ENCODE data around the gene CCDC171.

DNA sequence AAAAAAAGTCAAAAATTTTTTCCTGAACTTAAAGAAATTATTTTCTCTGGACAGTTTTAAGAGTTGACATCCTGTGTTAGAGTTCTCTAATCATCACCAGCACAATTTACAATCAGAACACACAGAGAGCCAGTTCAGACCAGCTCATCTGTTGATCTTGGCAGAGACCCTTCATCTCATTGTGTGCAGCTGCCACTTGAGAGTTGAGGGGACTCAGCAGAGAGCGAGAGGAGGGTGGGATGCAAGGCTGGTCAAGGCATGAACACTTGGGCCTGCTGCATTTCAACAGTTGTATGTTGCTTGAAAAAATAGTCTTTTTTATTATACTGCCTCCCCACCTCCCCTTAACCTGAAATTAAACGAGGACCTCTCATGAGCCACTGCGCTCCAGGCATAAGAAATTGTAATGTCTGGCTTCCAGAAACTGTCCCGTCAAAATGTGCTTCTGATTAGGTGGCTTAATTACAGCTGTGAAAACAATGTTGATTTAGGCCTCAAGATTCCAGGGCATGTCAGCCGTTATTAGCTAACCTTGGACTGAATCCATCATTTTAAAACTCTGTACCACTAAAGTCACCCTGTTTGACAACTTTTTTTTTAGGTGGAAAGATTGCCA lies 383.6 kb downstream of the CCDC171 start:
- TF ChIP-seq, protein P1, sequence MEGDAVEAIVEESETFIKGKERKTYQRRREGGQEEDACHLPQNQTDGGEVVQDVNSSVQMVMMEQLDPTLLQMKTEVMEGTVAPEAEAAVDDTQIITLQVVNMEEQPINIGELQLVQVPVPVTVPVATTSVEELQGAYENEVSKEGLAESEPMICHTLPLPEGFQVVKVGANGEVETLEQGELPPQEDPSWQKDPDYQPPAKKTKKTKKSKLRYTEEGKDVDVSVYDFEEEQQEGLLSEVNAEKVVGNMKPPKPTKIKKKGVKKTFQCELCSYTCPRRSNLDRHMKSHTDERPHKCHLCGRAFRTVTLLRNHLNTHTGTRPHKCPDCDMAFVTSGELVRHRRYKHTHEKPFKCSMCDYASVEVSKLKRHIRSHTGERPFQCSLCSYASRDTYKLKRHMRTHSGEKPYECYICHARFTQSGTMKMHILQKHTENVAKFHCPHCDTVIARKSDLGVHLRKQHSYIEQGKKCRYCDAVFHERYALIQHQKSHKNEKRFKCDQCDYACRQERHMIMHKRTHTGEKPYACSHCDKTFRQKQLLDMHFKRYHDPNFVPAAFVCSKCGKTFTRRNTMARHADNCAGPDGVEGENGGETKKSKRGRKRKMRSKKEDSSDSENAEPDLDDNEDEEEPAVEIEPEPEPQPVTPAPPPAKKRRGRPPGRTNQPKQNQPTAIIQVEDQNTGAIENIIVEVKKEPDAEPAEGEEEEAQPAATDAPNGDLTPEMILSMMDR (IDR thresholded peaks at IDR 0.05; ENCODE audit: insufficient read depth, low read length): no peak
- TF ChIP-seq, protein P2, sequence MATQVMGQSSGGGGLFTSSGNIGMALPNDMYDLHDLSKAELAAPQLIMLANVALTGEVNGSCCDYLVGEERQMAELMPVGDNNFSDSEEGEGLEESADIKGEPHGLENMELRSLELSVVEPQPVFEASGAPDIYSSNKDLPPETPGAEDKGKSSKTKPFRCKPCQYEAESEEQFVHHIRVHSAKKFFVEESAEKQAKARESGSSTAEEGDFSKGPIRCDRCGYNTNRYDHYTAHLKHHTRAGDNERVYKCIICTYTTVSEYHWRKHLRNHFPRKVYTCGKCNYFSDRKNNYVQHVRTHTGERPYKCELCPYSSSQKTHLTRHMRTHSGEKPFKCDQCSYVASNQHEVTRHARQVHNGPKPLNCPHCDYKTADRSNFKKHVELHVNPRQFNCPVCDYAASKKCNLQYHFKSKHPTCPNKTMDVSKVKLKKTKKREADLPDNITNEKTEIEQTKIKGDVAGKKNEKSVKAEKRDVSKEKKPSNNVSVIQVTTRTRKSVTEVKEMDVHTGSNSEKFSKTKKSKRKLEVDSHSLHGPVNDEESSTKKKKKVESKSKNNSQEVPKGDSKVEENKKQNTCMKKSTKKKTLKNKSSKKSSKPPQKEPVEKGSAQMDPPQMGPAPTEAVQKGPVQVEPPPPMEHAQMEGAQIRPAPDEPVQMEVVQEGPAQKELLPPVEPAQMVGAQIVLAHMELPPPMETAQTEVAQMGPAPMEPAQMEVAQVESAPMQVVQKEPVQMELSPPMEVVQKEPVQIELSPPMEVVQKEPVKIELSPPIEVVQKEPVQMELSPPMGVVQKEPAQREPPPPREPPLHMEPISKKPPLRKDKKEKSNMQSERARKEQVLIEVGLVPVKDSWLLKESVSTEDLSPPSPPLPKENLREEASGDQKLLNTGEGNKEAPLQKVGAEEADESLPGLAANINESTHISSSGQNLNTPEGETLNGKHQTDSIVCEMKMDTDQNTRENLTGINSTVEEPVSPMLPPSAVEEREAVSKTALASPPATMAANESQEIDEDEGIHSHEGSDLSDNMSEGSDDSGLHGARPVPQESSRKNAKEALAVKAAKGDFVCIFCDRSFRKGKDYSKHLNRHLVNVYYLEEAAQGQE (IDR thresholded peaks at IDR 0.05; ENCODE audit: insufficient replicate concordance, low read depth): no peak
- TF ChIP-seq POLR2AphosphoS5 (IDR thresholded peaks at IDR 0.05; ENCODE audit: low read depth) (no peak), SPI1 (IDR thresholded peaks at IDR 0.05; ENCODE audit: borderline replicate concordance, low read depth) (no peak)

All from HL-60 (cell line).